CD14-positive monocyte (primary cell): ENCODE measurements around the gene IGFBP1. TPM values are rescaled to one million over a fixed set of nuclear protein-coding genes. Genes with fewer than 3 reads are reported as not detected.

Experiments used
- DNase-seq, 3 donors: peaks; one replicate each; pipeline ENCODE4 v3.0.0-alpha.2; 2011 to 2022
- H2AFZ ChIP-seq: 2 replicates; pipeline ENCODE4 v1.6.0; 2012; ENCODE audit warnings: mild to moderate bottlenecking, low read depth, low read length, inconsistent platforms; ENCODE audit not compliant: insufficient read depth, poor library complexity, severe bottlenecking
- H3K27ac ChIP-seq, 2 donors: 1 replicate in 1 of 2; 2 replicates in 1 of 2; pipeline ENCODE4 v1.5.1; 2012 to 2013; ENCODE audit warnings: low read length in 2 of 2, control low read depth in 1 of 2, inconsistent platforms in 1 of 2, low read depth in 1 of 2, mild to moderate bottlenecking in 1 of 2
- H3K27me3 ChIP-seq, 2 donors: one replicate each; pipeline versions ENCODE4 v1.6.0 to v1.6.1; 2011 to 2013; ENCODE audit warnings: low read length in 2 of 2; ENCODE audit not compliant: control insufficient read depth in 2 of 2, insufficient read depth in 2 of 2
- H3K36me3 ChIP-seq, 2 donors: replicated peaks in 1 of 2; 1 replicate in 1 of 2; 2 replicates in 1 of 2; pipeline versions ENCODE4 v1.5.1 to v1.6.1; 2012 to 2013; ENCODE audit warnings: low read length in 2 of 2, control low read depth in 1 of 2, inconsistent platforms in 1 of 2, mild to moderate bottlenecking in 1 of 2; ENCODE audit not compliant: insufficient read depth in 2 of 2, control insufficient read depth in 1 of 2
- H3K4me1 ChIP-seq, 2 donors: 1 replicate in 1 of 2; 2 replicates in 1 of 2; pipeline versions ENCODE4 v1.5.1 to v1.6.1; 2012 to 2013; ENCODE audit warnings: low read length in 2 of 2, control low read depth in 1 of 2, inconsistent platforms in 1 of 2, mild to moderate bottlenecking in 1 of 2, moderate library complexity in 1 of 2; ENCODE audit not compliant: insufficient read depth in 2 of 2, control insufficient read depth in 1 of 2
- H3K4me2 ChIP-seq: replicated peaks from 2 replicates; pipeline ENCODE3; 2012; ENCODE audit warnings: low read length, moderate library complexity, mild to moderate bottlenecking; ENCODE audit not compliant: poor library complexity, severe bottlenecking; ENCODE audit errors: extremely low read depth
- H3K4me3 ChIP-seq, 3 experiments: fragments of 200-600 bp in 1 of 3; sonication (generic) in 1 of 3; replicated peaks in 1 of 3; 1 replicate in 2 of 3; 2 replicates in 1 of 3; pipeline ENCODE4 v1.5.1; 2011 to 2013; ENCODE audit warnings: low read length in 3 of 3, mild to moderate bottlenecking in 3 of 3, control low read depth in 2 of 3, low read depth in 2 of 3, inconsistent platforms in 1 of 3, moderate library complexity in 1 of 3
- H3K79me2 ChIP-seq: 2 replicates; pipeline ENCODE4 v1.6.0; 2012; ENCODE audit warnings: mild to moderate bottlenecking, control low read depth, inconsistent platforms, low read length, moderate library complexity; ENCODE audit not compliant: insufficient read depth
- H3K9ac ChIP-seq: 2 replicates; pipeline ENCODE4 v1.6.0; 2017; ENCODE audit warnings: low read length, mild to moderate bottlenecking; ENCODE audit not compliant: insufficient read depth, poor library complexity, severe bottlenecking
- H3K9me3 ChIP-seq, 2 donors: replicated peaks in 1 of 2; 1 replicate in 1 of 2; 2 replicates in 1 of 2; pipeline versions ENCODE4 v1.5.1 to v1.6.1; 2012 to 2013; ENCODE audit warnings: low read length in 2 of 2, control low read depth in 1 of 2; ENCODE audit not compliant: control insufficient read depth in 1 of 2, insufficient read depth in 1 of 2
- H4K20me1 ChIP-seq: 2 replicates; pipeline ENCODE4 v1.6.0; 2012; ENCODE audit warnings: mild to moderate bottlenecking, low read length, control low read depth, moderate library complexity; ENCODE audit not compliant: insufficient read depth
- H3K27ac Mint-ChIP-seq, 7 donors: one replicate each; pipeline ENCODE4 v1.8.0; 2020; ENCODE audit warnings: mild to moderate bottlenecking in 7 of 7, mixed read lengths in 7 of 7, moderate library complexity in 6 of 7, inconsistent platforms in 2 of 7
- H3K27me3 Mint-ChIP-seq, 3 donors: one replicate each; pipeline ENCODE4 v1.8.0; 2021 to 2022; ENCODE audit warnings: low read depth in 3 of 3, mild to moderate bottlenecking in 3 of 3, mixed read lengths in 3 of 3, moderate library complexity in 3 of 3, inconsistent platforms in 1 of 3
- H3K36me3 Mint-ChIP-seq, 2 donors: one replicate each; pipeline ENCODE4 v1.8.0; 2020; ENCODE audit warnings: mixed read lengths in 2 of 2, inconsistent platforms in 1 of 2, mild to moderate bottlenecking in 1 of 2
- H3K4me1 Mint-ChIP-seq: one replicate; pipeline ENCODE4 v1.8.0; 2020; ENCODE audit warnings: mild to moderate bottlenecking, mixed read lengths
- H3K4me3 Mint-ChIP-seq, 2 donors: one replicate each; pipeline ENCODE4 v1.8.0; 2020; ENCODE audit warnings: mild to moderate bottlenecking in 2 of 2, mixed read lengths in 2 of 2, moderate library complexity in 1 of 2
- H3K9me3 Mint-ChIP-seq, 7 donors: one replicate each; pipeline ENCODE4 v1.8.0; 2020 to 2022; ENCODE audit warnings: mixed read lengths in 7 of 7, mild to moderate bottlenecking in 6 of 7, moderate library complexity in 6 of 7, inconsistent platforms in 2 of 7
- WGBS: methylation state at CpG from one replicate; pipeline ENCODE4 v1.1.5; 2013; ENCODE audit warnings: missing lambda C conversion rate; ENCODE audit not compliant: insufficient coverage; 5-methylcytosine and 5-hydroxymethylcytosine counted together
- intact Hi-C, 2 donors: fragments of 100-400 bp; cut with micrococcal nuclease; formaldehyde crosslinking; loops; one replicate each; pipeline versions ENCODE4 v1.15.0 to v1.15.1; 2023
- polyA plus RNA-seq, 3 donors: library from polyadenylated mRNA; depleted of rRNA in 1 of 3; unstranded in 2 of 3; stranded (reverse) in 1 of 3; fragments of 300-500 nt in 2 of 3; fragments of >200 nt in 1 of 3; fragmentation: Illumina TruSeq in 2 of 3; gene quantifications; 1 replicate in 2 of 3; 2 replicates in 1 of 3; pipeline ENCODE4 v1.2.3, GENCODE V29; 2012 to 2021
- TF ChIP-seq, protein P1 (sequence below): fragments of 200-600 bp; IDR thresholded peaks from one replicate; pipeline ENCODE4 v1.8.0; 2022; ENCODE audit warnings: antibody characterized with exemption, mild to moderate bottlenecking

The IGFBP1 gene
- polyA plus RNA-seq, 3 donors = not detected

DNA sequence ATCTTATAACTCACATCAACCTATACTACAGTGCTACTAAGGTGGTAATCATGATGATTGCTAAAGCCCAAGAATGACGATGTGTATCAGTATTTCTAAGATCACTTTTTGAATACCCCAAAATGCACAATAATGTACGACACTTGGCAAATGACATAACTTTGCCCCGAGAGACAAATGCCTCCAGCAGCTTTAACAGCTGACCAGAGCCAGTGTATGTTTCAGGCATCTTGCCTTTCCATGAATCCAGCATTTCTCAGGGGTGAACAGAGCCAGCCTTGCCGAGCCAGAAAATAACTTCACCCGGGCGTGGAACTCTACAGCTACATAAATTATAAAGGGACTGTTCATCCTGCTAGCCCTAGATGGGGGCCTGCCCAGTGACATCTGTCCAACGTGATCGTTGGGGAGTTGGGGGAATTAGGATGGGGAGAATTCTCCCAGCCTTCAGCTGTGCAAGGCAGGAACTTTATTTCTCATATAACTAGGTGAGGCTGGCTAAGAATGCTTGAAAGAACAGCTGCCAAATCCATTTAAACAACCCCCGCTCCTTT lies 31.0 kb downstream of the IGFBP1 start:
- TF ChIP-seq, protein P1, sequence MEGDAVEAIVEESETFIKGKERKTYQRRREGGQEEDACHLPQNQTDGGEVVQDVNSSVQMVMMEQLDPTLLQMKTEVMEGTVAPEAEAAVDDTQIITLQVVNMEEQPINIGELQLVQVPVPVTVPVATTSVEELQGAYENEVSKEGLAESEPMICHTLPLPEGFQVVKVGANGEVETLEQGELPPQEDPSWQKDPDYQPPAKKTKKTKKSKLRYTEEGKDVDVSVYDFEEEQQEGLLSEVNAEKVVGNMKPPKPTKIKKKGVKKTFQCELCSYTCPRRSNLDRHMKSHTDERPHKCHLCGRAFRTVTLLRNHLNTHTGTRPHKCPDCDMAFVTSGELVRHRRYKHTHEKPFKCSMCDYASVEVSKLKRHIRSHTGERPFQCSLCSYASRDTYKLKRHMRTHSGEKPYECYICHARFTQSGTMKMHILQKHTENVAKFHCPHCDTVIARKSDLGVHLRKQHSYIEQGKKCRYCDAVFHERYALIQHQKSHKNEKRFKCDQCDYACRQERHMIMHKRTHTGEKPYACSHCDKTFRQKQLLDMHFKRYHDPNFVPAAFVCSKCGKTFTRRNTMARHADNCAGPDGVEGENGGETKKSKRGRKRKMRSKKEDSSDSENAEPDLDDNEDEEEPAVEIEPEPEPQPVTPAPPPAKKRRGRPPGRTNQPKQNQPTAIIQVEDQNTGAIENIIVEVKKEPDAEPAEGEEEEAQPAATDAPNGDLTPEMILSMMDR = no peak
- 81% methylated on average over 5 of the region's 9 CpGs for WGBS
- Histone ChIP-seq H2AFZ (no peak overlapping the region), H3K9me3 (peaks cover 0 to 18% of the 10 kb centered on the region in 2 donors), H3K9ac (no peak overlapping the region), H3K36me3 (no peaks in the 10 kb centered on the region), H3K79me2 (no peaks in the 10 kb centered on the region), H3K4me2 (no peak overlapping the region), H4K20me1 (no peaks in the 10 kb centered on the region), H3K27ac (no peak overlapping the region), H3K4me1 (no peaks in the 10 kb centered on the region), H3K4me3 (no peak overlapping the region), H3K27me3 (peaks cover 52 to 59% of the 10 kb centered on the region in 2 donors)
- Mint-ChIP-seq H3K36me3 (no peaks in the 10 kb centered on the region), H3K27ac (no peak overlapping the region), H3K27me3 (peaks cover 48 to 72% (median 65%) of the 10 kb centered on the region in 3 donors), H3K9me3 (peaks cover 0 to 9% (median 0%) of the 10 kb centered on the region in 7 donors), H3K4me3 (peak overlapping the region in 1 of 2 donors; percentile 83), H3K4me1 (peaks cover 4% of the 10 kb centered on the region)
- intact Hi-C loops = loop anchor here (2.0 to 5.0 kb wide), 3 partner anchors 1258 to 1333 kb away; no protein-coding TSS in a partner anchor
- no peak for DNase-seq

DNA sequence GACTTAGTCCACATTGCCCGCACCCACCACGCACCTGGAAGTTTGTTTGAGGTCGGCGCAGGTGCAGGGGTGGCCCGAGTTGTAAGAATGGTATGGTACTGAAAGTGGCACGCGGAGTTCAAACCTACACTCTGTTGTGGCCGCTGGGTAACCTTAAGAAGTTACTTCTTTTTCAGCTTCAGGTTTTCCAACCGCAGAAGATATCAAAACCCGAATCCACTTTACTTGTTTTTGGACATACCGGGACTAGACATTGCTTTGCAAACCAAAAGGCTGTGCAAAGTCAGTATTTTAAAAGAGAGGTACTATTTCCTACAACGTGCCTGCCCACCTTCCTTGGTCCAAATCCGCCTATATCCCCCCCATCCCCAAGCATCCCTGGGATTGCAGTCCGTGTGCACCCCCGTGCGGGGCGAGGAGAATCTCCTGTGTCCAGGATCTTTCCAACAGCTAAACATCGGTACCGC lies 31.7 kb downstream of the IGFBP1 start:
- Histone ChIP-seq H3K36me3 (no peaks in the 10 kb centered on the region), H3K27ac (no peak overlapping the region), H3K27me3 (peaks cover 55 to 65% of the 10 kb centered on the region in 2 donors), H3K4me2 (no peak overlapping the region), H2AFZ (no peak overlapping the region), H3K4me1 (no peaks in the 10 kb centered on the region), H4K20me1 (no peaks in the 10 kb centered on the region), H3K4me3 (no peak overlapping the region), H3K9ac (no peak overlapping the region), H3K79me2 (no peaks in the 10 kb centered on the region), H3K9me3 (peaks cover 0 to 18% of the 10 kb centered on the region in 2 donors)
- TF ChIP-seq, protein P1 = no peak
- intact Hi-C loops = loop anchor here (2.0 to 5.0 kb wide), 3 partner anchors 1257 to 1332 kb away; no protein-coding TSS in a partner anchor
- Mint-ChIP-seq H3K36me3 (no peaks in the 10 kb centered on the region), H3K27ac (peak overlapping the region in 1 of 7 donors; percentile 16), H3K4me1 (peaks cover 4% of the 10 kb centered on the region), H3K27me3 (peaks cover 53 to 77% (median 64%) of the 10 kb centered on the region in 3 donors), H3K9me3 (peaks cover 0 to 9% (median 0%) of the 10 kb centered on the region in 7 donors), H3K4me3 (peak overlapping the region in 1 of 2 donors; percentile 83)
- 12% methylated on average over 13 of the region's 19 CpGs for WGBS
- DNase-seq = no peak
